Adrenal gland (tissue), 5 donors: ENCODE measurements around the gene ST8SIA6.

Source experiments
- POLR2A ChIP-seq, 2 donors: fragments of 450-650 bp; IDR thresholded peaks; one replicate each; pipeline ENCODE4 v1.6.1; 2017; ENCODE audit warnings: antibody characterized with exemption in 2 of 2, mild to moderate bottlenecking in 2 of 2, moderate library complexity in 1 of 2
- TF ChIP-seq, protein P1 (sequence below), 6 experiments: fragments of 450-650 bp in 4 of 6; fragments of 200-600 bp in 2 of 6; sonication (generic) in 1 of 6; IDR thresholded peaks; 1 replicate in 5 of 6; 2 replicates in 1 of 6; pipeline versions ENCODE4 v1.5.1 to v1.8.0; 2016 to 2021; ENCODE audit warnings: antibody characterized with exemption in 6 of 6, mild to moderate bottlenecking in 2 of 6, moderate library complexity in 1 of 6
- donor health status: DM: no; HTN: no; CAD: no.

GRCh38 chr10:17472481-17473227 lies 18.3 kb upstream of the ST8SIA6 start:
- TF ChIP-seq, protein P1, sequence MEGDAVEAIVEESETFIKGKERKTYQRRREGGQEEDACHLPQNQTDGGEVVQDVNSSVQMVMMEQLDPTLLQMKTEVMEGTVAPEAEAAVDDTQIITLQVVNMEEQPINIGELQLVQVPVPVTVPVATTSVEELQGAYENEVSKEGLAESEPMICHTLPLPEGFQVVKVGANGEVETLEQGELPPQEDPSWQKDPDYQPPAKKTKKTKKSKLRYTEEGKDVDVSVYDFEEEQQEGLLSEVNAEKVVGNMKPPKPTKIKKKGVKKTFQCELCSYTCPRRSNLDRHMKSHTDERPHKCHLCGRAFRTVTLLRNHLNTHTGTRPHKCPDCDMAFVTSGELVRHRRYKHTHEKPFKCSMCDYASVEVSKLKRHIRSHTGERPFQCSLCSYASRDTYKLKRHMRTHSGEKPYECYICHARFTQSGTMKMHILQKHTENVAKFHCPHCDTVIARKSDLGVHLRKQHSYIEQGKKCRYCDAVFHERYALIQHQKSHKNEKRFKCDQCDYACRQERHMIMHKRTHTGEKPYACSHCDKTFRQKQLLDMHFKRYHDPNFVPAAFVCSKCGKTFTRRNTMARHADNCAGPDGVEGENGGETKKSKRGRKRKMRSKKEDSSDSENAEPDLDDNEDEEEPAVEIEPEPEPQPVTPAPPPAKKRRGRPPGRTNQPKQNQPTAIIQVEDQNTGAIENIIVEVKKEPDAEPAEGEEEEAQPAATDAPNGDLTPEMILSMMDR (IDR thresholded peaks at IDR 0.05) = no peak
- no peak for TF ChIP-seq POLR2A (IDR thresholded peaks at IDR 0.05)
